ENCODE results near the gene PDE4D.

DNA sequence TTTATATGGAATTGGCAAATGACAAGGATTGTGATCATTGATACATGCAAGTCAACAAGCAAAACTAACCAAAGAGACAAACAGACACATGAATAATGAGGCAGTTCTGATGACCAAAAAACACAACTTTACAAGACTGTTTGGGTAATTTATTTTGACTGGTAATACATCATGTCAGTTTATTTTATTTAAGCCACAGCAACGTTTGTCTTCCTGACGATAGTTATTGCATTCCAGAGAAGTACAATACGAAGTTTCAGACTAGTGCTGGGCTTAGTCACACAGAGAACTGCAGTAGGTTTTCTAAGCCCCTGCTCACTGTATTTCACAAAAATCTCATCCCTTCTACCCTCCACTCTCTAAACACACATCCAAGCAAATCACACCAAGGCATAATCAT lies 796.4 kb downstream of the PDE4D start:
- TF ChIP-seq, protein P1, sequence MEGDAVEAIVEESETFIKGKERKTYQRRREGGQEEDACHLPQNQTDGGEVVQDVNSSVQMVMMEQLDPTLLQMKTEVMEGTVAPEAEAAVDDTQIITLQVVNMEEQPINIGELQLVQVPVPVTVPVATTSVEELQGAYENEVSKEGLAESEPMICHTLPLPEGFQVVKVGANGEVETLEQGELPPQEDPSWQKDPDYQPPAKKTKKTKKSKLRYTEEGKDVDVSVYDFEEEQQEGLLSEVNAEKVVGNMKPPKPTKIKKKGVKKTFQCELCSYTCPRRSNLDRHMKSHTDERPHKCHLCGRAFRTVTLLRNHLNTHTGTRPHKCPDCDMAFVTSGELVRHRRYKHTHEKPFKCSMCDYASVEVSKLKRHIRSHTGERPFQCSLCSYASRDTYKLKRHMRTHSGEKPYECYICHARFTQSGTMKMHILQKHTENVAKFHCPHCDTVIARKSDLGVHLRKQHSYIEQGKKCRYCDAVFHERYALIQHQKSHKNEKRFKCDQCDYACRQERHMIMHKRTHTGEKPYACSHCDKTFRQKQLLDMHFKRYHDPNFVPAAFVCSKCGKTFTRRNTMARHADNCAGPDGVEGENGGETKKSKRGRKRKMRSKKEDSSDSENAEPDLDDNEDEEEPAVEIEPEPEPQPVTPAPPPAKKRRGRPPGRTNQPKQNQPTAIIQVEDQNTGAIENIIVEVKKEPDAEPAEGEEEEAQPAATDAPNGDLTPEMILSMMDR (IDR thresholded peaks at IDR 0.05; ENCODE audit: insufficient read depth, low read depth, low read length) = no peak
- no peak for TF ChIP-seq EZH2 (IDR thresholded peaks at IDR 0.05; ENCODE audit: insufficient read depth, low read length)

All from astrocyte (in vitro differentiated cells and primary cell).